NCI-H524 (cell line): ENCODE results near the gene ANP32A.

Source experiments
- DNase-seq, 2 experiments: peaks; one replicate each; lab custom pipeline; 2025; lab: John Stamatoyannopoulos, UW

ANP32A gene

DNA sequence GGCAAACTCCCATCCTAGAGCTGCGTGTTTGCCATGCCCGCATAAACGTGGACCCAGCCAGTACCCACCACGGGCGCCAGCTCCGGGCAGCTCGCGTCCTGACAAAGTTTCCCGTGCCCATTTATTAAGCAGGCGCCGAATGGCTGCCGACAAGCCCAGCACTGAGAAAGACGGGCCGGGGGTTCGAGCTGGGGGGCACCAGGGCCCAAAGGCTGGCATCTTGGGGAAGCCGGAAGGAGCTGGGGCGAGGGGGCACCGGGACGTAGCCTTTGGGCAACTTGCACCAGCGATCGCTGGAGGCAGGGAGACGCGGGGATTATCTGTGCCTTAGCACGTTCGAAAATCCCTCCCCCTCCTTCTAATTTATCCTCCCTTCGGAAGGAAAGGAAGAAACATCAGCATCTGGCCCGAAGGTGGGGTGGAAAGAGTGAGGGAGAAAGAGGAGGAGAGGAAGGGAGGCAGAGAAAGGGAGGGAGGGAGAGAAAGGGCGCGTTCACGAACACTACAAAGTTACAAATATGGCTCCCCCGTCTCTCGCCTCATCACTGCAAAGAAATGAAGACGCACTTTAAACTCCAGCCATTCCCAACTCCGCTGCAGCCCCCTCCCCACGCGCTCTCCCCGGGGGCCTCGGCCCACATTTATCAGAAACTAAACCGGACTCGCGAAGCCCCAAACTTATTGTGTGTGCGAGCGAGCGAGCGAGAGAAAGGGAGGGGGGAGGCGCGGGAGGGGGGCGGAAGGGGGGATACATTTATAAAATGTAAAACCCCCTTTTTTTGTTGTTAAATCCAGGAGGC is 1.0 kb downstream of the ANP32A start:
- DNase-seq: peak; percentile 84 to 85

DNA sequence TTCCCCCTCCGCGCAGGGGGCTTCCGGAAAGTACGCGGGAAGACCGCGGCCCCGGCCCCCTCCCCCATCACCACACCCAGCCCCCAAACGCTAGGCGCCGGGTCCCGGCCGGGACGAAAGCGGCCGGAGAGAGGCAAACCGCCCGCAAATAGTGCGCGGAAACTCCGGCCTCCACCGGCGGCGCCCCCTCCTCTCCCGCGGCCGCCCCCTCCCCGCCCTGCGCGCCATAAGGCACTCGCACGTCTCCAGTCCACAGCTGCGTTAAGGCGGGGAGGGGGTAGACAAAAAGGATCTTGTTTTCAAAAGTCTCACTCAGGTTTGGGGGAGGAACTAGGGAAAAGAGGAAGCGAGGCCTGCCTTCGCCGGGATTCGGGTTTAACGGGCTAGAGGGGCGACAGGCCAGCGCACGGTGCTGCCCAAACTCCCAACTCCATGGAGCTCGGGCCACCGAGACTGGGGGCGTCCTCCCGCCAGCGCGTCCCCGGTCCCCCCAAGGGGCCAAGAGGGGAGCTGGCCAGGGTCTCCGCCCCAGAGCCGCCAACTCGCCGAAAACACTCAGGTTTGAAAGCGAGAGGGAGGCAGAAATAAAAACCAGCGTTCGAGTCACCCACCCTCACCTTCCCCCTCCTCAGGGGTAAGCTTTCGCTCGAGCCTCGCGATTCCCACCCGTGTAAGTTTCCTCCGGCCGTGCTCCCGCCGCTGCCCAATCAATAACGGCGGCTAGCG is 1.8 kb downstream of the ANP32A start:
- peak in 1 of 2 experiments; percentile 66 for DNase-seq

- DNase-seq: peak; percentile 78 to 80
These were observed 2.5 kb downstream of the ANP32A start for GRCh38 chr15:68818066-68818768.

DNA sequence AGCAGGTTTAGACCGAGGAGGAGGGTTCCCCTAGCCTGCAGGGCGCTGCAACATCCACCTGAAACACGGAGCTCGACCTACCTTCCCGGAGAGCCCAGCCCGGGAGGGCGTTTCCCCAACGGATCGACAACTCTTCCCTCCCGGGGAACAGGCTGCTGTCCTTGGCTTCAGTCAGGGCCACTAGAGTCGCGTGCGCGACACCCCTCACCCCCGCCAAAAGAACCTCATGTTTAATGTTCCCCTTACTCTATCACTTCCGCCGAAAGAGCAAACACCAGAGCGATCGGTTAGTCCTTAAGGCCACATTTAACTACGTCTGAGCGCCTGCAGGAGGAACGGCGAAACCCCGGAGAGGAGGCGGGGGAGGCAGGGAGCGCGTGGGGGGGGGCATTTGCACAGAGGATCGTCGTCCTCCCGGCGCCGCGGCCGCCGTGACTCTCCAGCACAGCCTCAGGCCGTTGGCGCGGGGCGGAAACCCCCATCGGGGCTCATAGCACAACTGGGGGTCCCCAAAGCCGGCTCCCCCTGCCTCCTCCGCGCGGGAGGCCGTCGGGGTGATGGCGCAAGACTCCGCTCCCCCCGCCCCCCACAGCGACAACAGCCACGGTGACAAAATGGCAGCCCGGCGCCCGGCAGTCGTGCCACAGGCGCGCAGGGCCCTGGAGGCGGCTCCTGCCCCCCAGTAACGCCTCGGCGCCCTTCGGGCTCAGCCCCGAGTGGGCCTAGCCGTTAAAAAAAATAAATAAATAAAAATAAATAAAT is 3.2 kb downstream of the ANP32A start:
- peak in 1 of 2 experiments; percentile 58 for DNase-seq

- peak in 1 of 2 experiments; percentile 24 for DNase-seq
These were observed 3.8 kb downstream of the ANP32A start for GRCh38 chr15:68816795-68817303.

DNA sequence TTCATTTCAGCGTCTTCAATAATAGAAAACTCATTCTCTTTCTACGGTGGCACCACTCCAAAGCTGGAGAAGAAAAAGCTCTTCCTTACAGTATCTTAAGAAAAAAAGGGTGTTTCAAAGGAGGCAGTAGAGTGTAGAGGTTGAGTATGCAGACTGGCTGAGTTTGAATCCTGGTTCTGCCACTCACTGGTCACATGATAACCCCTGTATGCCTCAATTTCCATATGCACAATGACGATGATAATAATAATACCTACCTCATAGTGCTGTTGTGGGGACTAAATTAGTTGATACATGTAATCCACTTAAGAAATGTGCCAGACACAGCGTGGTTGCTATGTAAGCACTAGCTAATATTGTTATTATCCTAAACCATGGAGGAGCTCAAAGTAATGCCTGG is 4.5 kb downstream of the ANP32A start:
- DNase-seq: no peak

GRCh38 chr15:68815598-68815997 is 5.1 kb downstream of the ANP32A start:
- DNase-seq: no peak

DNA sequence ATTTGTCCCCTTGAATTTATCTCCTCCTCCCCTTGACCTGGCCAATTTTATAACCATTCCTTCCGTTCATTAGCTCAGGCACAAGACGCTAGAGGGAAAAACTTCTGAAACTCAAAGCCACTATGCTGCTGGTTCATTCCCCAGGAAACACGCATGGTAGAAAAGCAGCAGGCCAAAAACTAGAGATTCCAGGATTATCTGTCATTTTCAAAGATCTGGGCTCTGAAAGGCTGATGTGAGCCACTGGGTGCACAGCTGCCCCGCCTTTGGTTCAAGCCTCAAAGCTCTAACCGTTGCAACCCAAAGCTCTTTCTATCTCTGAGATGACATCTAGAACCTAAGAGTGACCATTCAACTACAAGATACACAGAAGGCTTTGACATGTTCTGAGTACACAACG is 6.1 kb downstream of the ANP32A start:
- no peak for DNase-seq

- DNase-seq: no peak
These were observed 7.9 kb downstream of the ANP32A start for GRCh38 chr15:68812597-68813431.

- DNase-seq: no peak
These were observed 8.6 kb downstream of the ANP32A start for GRCh38 chr15:68812069-68812468.

- DNase-seq: no peak
These were observed 11.2 kb downstream of the ANP32A start for GRCh38 chr15:68809517-68809916.

DNA sequence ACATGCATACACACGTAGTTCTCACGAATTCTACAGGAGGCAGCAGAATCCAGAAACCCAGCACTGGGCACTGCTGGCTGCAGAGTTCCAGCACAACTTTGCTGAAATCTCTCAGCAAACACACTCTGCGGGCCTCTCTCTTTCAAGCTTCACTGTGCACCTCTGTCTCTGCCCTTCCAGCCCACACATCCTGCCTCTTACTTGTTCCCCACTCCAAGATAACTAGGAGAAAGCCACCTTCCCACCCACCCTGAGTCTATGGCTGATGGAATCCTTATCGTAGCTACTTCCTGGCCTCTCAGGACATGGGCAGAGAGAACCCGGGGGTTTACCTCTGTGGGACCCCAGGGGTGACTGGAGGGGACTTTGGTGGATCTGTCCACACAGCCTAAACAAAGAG is 11.9 kb downstream of the ANP32A start:
- DNase-seq: no peak

- no peak for DNase-seq
These were observed 12.6 kb downstream of the ANP32A start for GRCh38 chr15:68808091-68808490.

GRCh38 chr15:68807249-68807648 is 13.4 kb downstream of the ANP32A start:
- DNase-seq: no peak

DNA sequence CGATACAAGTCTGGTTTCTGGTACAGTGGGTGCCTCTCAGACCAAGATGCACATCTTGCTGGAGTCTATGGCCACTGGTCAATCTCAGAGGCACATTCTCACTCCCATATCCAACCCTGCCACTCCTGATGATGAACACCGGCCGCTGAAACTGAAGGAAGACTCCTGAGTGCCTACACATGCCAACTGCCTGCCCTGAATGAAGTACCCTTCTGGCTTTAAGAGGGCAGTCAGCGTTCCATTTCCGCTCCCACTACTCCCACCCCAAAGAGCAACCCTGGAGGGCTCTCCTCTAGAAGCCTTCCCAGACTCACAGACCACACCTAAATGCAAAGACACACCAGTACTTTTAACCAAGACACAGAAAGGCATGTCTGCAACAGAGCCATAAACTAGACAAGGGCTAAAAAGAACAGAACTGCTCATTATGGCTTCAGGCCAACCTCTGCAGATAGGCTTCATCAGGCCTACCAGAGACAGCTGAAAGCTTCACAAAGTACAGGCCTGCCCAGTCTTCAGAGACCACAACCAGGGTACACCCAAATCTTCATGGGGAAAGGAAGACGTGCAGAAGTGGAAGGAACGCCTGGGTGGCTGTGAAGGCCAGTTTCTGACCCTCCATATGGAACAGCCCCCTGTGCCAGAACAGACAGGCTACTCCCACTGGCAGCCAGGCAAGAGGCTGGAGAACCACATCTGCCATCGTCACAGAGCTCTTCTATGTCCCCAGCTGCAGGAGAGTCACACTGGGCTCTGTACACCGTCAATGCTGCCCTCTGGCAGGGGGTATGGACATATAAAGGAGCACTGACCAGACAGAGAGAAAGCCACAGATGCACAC is 14.3 kb downstream of the ANP32A start:
- DNase-seq: no peak

- no peak for DNase-seq
These were observed 18.3 kb downstream of the ANP32A start for GRCh38 chr15:68802373-68802772.

DNA sequence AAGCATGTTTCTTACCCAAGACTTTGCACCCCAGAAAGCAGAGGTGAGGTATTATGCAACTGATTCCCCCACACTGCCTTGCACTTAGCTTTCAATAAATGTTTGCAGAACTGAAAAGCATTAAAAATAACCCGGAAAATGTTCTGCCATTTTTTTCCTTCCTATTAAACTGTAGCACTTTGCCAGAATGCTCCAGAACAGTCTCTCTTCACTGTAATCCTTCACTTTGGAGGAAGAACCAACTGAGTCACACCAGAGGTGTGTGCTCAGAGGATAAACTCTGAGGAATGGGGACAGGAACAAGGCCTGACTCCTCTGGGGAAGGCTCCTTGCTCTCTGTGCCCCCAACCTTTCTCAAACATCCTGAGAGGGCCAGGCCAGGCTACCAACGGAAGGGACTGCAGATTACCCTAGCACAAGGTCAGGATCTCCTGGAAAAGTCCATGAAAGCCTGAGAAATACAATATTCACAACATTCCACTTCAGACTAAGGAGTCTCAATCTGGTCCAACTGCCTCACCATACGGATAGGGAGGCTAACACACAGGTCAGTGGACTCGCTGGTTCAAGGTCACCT is 19.0 kb downstream of the ANP32A start:
- DNase-seq: no peak

DNA sequence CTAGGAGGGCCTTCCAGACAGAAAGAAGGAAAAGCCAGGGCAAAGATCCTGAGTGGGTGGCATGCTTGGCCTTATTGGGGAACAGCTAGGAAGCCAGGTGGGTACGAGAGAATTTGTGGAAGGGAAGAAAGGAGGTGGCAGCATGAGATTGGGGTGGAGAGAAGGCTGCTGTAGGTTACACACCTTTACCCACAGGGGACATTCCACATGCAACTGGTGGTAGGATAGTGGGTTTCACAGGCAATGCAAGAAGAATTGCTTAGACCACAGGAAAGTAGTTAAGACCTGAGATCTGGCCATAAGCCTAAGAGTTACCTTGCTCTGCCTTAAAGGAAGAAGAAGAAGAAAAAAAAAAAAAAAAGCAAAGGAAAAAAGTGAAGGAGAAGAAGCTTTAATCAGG is 19.8 kb downstream of the ANP32A start:
- DNase-seq: no peak

- DNase-seq: no peak
These were observed 22.2 kb downstream of the ANP32A start for GRCh38 chr15:68798346-68799094.
